ENCODE results near the gene RBM39. TPM values are rescaled to one million over a fixed set of nuclear protein-coding genes. Genes with fewer than 3 reads are reported as not detected.

Gene RBM39
- total RNA-seq, 1 donor from 2014 or later = 370 TPM

GRCh38 chr20:35699957-35700624, 42.0 kb downstream of the RBM39 start:
- intact Hi-C loops (cut with DNase I) = loop anchor here (2.0 kb wide), 1 partner anchor 43 kb away; the partner anchor contains the start of gene RBM39

GRCh38 chr20:35699127-35699956, 42.7 kb downstream of the RBM39 start, which contains the start of the genes NFS1 and ROMO1:
TSS of gene NFS1 (minus strand) at chr20:35699352. CDS start at chr20:35699288, 64 bp downstream.
TSS of gene ROMO1 (plus strand) at chr20:35699405. CDS start at chr20:35699633, 228 bp downstream.
- peak in 1 of 2 donors; percentile 86 for DNase-seq (ENCODE audit: extremely low spot score in 2 of 2)
- H3K27me3 ChIP-seq = no peaks in the 10 kb centered on the region
- TF ChIP-seq, protein P1, sequence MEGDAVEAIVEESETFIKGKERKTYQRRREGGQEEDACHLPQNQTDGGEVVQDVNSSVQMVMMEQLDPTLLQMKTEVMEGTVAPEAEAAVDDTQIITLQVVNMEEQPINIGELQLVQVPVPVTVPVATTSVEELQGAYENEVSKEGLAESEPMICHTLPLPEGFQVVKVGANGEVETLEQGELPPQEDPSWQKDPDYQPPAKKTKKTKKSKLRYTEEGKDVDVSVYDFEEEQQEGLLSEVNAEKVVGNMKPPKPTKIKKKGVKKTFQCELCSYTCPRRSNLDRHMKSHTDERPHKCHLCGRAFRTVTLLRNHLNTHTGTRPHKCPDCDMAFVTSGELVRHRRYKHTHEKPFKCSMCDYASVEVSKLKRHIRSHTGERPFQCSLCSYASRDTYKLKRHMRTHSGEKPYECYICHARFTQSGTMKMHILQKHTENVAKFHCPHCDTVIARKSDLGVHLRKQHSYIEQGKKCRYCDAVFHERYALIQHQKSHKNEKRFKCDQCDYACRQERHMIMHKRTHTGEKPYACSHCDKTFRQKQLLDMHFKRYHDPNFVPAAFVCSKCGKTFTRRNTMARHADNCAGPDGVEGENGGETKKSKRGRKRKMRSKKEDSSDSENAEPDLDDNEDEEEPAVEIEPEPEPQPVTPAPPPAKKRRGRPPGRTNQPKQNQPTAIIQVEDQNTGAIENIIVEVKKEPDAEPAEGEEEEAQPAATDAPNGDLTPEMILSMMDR (IDR thresholded peaks at IDR 0.05) = peak in 1 of 3 experiments; percentile 4
- TF ChIP-seq POLR2AphosphoS5 (IDR thresholded peaks at IDR 0.05; ENCODE audit: insufficient read depth in 1 of 2, low read depth in 1 of 2) (peak; percentile 67 to 88), POLR2A (IDR thresholded peaks at IDR 0.05) (peak in 1 of 2 donors; percentile 37)
- peaks cover 24% of the 10 kb centered on the region for H3K4me1 ChIP-seq
- H3K36me3 ChIP-seq = peaks cover 5 to 45% of the 10 kb centered on the region in 2 donors
- peak within 1 kb of the TSS; percentile 79 to 89 for H3K4me3 ChIP-seq
- no peaks in the 10 kb centered on the region for H3K9me3 ChIP-seq
- peak within 1 kb of the TSS; percentile 84 for H3K27ac ChIP-seq
- intact Hi-C loops (cut with DNase I) = loop anchor here (2.0 kb wide), 1 partner anchor 43 kb away; the partner anchor contains the start of gene RBM39

More at GRCh38 chr20:35699957-35700624, 42.0 kb downstream of the RBM39 start:
- Histone ChIP-seq H3K27ac (peak overlapping the region; percentile 84), H3K4me1 (peaks cover 24% of the 10 kb centered on the region), H3K4me3 (peak overlapping the region; percentile 79 to 89), H3K36me3 (peaks cover 5 to 47% of the 10 kb centered on the region in 2 donors), H3K27me3 (no peaks in the 10 kb centered on the region), H3K9me3 (no peaks in the 10 kb centered on the region)
- TF ChIP-seq POLR2AphosphoS5 (IDR thresholded peaks at IDR 0.05; ENCODE audit: insufficient read depth in 1 of 2, low read depth in 1 of 2) (no peak), POLR2A (IDR thresholded peaks at IDR 0.05) (no peak)
- TF ChIP-seq, protein P1 (IDR thresholded peaks at IDR 0.05) = no peak
- DNase-seq (ENCODE audit: extremely low spot score in 2 of 2) = peak in 1 of 2 donors; percentile 2

DNA sequence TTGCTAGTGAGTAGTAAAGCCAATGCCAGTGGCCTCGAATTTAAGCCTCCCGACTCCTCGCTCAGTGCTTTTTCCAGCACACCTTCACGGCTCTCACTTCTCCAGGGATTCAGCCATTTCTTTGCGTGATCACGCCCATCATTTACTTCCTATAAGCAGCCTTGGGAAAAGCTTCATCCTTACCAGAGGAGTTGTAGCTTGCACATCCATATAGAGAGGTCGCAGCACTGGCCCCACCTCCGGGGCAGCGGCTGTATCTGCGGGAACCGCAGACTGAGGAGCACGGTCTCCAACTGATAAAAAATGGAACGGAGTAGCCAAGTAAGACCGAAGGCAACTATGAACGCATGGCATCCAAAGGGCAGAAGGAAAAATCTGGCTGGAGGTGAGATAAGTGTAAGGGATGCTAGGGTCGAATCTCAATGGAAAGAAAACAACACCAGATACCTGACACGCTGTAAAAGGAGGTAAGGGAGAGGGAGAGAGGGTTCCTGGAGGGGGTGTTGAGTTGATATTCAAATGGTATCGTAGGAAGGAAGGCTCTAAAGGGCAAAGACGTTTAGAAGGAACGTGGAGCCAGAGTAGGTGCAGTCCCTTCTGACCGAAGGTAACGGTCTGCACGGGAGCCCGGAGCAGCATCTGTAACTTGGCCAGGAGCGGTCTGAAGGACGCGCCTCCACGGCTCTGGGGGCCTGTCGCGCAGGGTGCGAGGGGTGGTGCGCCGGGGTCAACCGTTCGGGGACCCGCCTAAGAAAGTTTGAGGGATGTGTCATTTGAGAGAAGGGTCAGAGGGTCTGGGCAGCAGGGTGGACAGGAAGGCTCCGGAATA, 43.5 kb downstream of the RBM39 start:
- Histone ChIP-seq H3K4me1 (peaks cover 24% of the 10 kb centered on the region), H3K27ac (peak overlapping the region; percentile 84), H3K9me3 (no peaks in the 10 kb centered on the region), H3K36me3 (peaks cover 0 to 45% of the 10 kb centered on the region in 2 donors), H3K4me3 (peak overlapping the region; percentile 79 to 89), H3K27me3 (no peaks in the 10 kb centered on the region)
- DNase-seq (ENCODE audit: extremely low spot score in 2 of 2) = peak in 1 of 2 donors; percentile 85
- intact Hi-C loops (cut with DNase I) = loop anchor here (2.0 kb wide), 1 partner anchor 44 kb away; the partner anchor contains the start of gene RBM39
- TF ChIP-seq POLR2A (IDR thresholded peaks at IDR 0.05) = no peak
- TF ChIP-seq POLR2AphosphoS5 (IDR thresholded peaks at IDR 0.05; ENCODE audit: insufficient read depth in 1 of 2, low read depth in 1 of 2) = no peak
- TF ChIP-seq, protein P1 (IDR thresholded peaks at IDR 0.05) = no peak

DNA sequence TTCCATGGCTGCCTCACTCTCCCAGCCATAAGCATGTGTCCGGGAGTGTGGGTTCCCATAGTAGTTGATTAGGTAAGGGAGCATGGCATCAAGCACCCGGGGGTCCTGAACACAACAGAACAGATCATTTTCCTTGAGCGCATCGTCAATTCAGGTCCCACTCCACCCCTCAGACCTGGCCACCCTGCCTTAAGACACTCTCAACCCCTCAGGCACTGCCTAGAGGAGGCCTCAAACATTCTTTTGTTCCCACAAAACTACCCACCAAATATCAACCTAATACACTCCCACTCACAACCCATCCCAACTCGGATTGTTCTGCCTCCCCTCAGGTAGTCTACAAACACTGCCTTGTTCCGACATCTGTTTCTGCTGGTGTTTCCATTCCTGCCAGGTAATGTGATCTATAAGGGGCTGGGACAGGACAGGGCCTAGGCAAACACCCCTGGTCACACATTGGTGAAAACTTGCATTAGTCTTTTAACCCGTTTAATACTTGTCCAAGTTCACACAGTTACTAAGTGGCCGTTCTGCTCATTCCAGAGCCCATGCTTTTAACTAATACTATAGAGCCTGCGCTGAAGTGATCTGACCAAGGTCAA, 44.3 kb downstream of the RBM39 start:
- intact Hi-C loops (cut with DNase I) = loop anchor here (2.0 kb wide), 1 partner anchor 45 kb away; the partner anchor contains the start of gene RBM39
- Histone ChIP-seq H3K4me3 (peak overlapping the region; percentile 79 to 89), H3K9me3 (no peaks in the 10 kb centered on the region), H3K4me1 (peaks cover 24% of the 10 kb centered on the region), H3K27me3 (no peaks in the 10 kb centered on the region), H3K27ac (no peak overlapping the region), H3K36me3 (peaks cover 0 to 44% of the 10 kb centered on the region in 2 donors)
- TF ChIP-seq, protein P1 (IDR thresholded peaks at IDR 0.05) = no peak
- TF ChIP-seq POLR2AphosphoS5 (IDR thresholded peaks at IDR 0.05; ENCODE audit: insufficient read depth in 1 of 2, low read depth in 1 of 2) = no peak
- no peak for TF ChIP-seq POLR2A (IDR thresholded peaks at IDR 0.05)
- DNase-seq (ENCODE audit: extremely low spot score in 2 of 2) = peak in 1 of 2 donors; percentile 75
